HepG2 (cell line): ENCODE measurements around the gene GSTA5. TPM values are rescaled to one million over a fixed set of nuclear protein-coding genes. Genes with fewer than 3 reads are reported as not detected.
"Not testable (repeated sequence)": the region's sequence is repeated elsewhere in the genome, so short reads cannot be mapped to it uniquely, and the experiment has no call there.

ENCODE experiments used
- ATAC-seq: fragments of 200-7000 bp; cut with Tn5 transposase; 3 replicates; pipeline ENCODE4 v1.9.1; 2020; ENCODE audit warnings: mild to moderate bottlenecking, moderate library complexity
- BruUV-seq: library from RNA; stranded (reverse); fragments of 400-500 nt; replicated peaks from 2 replicates; lab custom pipeline; 2021; lab: Mats Ljungman, UMichigan
- CTCF ChIA-PET: fragments of 300-600 bp; formaldehyde crosslinking; extraction: SDS; loops from one replicate; lab custom pipeline; 2021; ENCODE audit warnings: low total read pairs, inconsistent platforms, low intra/inter-chr PET ratio; lab: Yijun Ruan, JAX
- POLR2A ChIA-PET: fragments of 350-600 bp; sonication (Branson Sonifier 250); formaldehyde crosslinking; loops from one replicate; lab custom pipeline; 2020; ENCODE audit warnings: antibody characterized with exemption, inconsistent platforms; lab: Yijun Ruan, JAX
- DNase-seq: peaks from one replicate; pipeline ENCODE4 v3.0.0-alpha.2; 2015; ENCODE audit warnings: low spot score
- FAIRE-seq: peaks from 3 replicates; lab custom pipeline; 2011; peaks lifted over from hg19 to GRCh38; lab: Jason Lieb, UNC
- H2AFZ ChIP-seq: one replicate; pipeline ENCODE4 v1.6.1; 2011; ENCODE audit warnings: low read length, inconsistent platforms
- H3K27ac ChIP-seq: fragments of 300-600 bp; 3 replicates; pipeline ENCODE4 v1.8.0; 2011; ENCODE audit warnings: mixed run types, mild to moderate bottlenecking, mixed read lengths, low read length, inconsistent platforms; ENCODE audit not compliant: insufficient read depth; ENCODE audit errors: extremely low read length
- H3K27me3 ChIP-seq, 2 experiments: fragments of 200-600 bp in 1 of 2; 2 replicates in 1 of 2; 3 replicates in 1 of 2; pipeline versions ENCODE4 v1.6.0 to v1.8.0; 2011; ENCODE audit warnings: low read length in 2 of 2, mild to moderate bottlenecking in 2 of 2, moderate library complexity in 2 of 2, inconsistent platforms in 1 of 2; ENCODE audit not compliant: insufficient read depth in 2 of 2, control insufficient read depth in 1 of 2
- H3K36me3 ChIP-seq, 2 experiments: fragments of 200-600 bp in 1 of 2; replicated peaks in 1 of 2; 2 replicates in 1 of 2; 3 replicates in 1 of 2; pipeline versions ENCODE4 v1.5.1 to v1.8.0; 2011; ENCODE audit warnings: low read length in 2 of 2, inconsistent platforms in 1 of 2; ENCODE audit not compliant: insufficient read depth in 2 of 2, control insufficient read depth in 1 of 2
- H3K4me1 ChIP-seq: 2 replicates; pipeline ENCODE4 v1.5.1; 2012; ENCODE audit warnings: low read length, inconsistent platforms; ENCODE audit not compliant: insufficient read depth
- H3K4me2 ChIP-seq: 2 replicates; pipeline ENCODE4 v1.6.0; 2011; ENCODE audit warnings: low read depth, low read length, inconsistent platforms
- H3K4me3 ChIP-seq, 3 experiments: fragments of 200-600 bp in 1 of 3; sonication (generic), shearing (Covaris generic) in 1 of 3; replicated peaks in 1 of 3; 2 replicates each; pipeline ENCODE4 v1.5.1; 2011 to 2016; ENCODE audit warnings: low read length in 3 of 3, inconsistent platforms in 2 of 3, low read depth in 2 of 3, mild to moderate bottlenecking in 2 of 3, control low read depth in 1 of 3, mixed read lengths in 1 of 3; ENCODE audit not compliant: insufficient read depth in 1 of 3
- H3K79me2 ChIP-seq: one replicate; pipeline ENCODE4 v1.6.1; 2011; ENCODE audit warnings: low read length, inconsistent platforms; ENCODE audit not compliant: insufficient read depth
- H3K9ac ChIP-seq: 2 replicates; pipeline ENCODE4 v1.6.0; 2011; ENCODE audit warnings: mild to moderate bottlenecking, low read depth, low read length, inconsistent platforms; ENCODE audit not compliant: insufficient read depth
- H3K9me3 ChIP-seq: 2 replicates; pipeline ENCODE4 v1.5.1; 2012; ENCODE audit warnings: mild to moderate bottlenecking, low read length
- H4K20me1 ChIP-seq: 2 replicates; pipeline ENCODE4 v1.6.0; 2011; ENCODE audit warnings: inconsistent platforms, mild to moderate bottlenecking, low read length, moderate library complexity; ENCODE audit not compliant: insufficient read depth
- BCL6 ChIP-seq: IDR thresholded peaks from 2 replicates; pipeline ENCODE4 v1.6.1; 2016; ENCODE audit warnings: missing genetic modification reagents, missing compliant biosample characterization
- CREM ChIP-seq, 2 experiments: sonication (generic) in 1 of 2; formaldehyde crosslinking in 1 of 2; IDR thresholded peaks; 2 replicates each; pipeline versions ENCODE4 v1.4.0 to v1.6.1; 2016 to 2020; ENCODE audit warnings: antibody characterized with exemption in 1 of 2, mild to moderate bottlenecking in 1 of 2, missing genetic modification reagents in 1 of 2
- EP300 ChIP-seq, 3 experiments: sonication (generic) in 1 of 3; formaldehyde crosslinking in 1 of 3; IDR thresholded peaks; 2 replicates each; pipeline versions ENCODE4 v1.5.1 to v1.6.1; 2011 to 2020; ENCODE audit warnings: low read depth in 2 of 3, low read length in 2 of 3, borderline replicate concordance in 1 of 3, improper control_type of control experiment in 1 of 3, mild to moderate bottlenecking in 1 of 3, missing genetic modification reagents in 1 of 3, moderate library complexity in 1 of 3
- FOXK1 ChIP-seq: sonication (generic); formaldehyde crosslinking; IDR thresholded peaks from 2 replicates; pipeline ENCODE4 v1.4.0; 2020; ENCODE audit warnings: low read depth, missing genetic modification reagents, borderline replicate concordance
- FOXP1 ChIP-seq, 2 experiments: fragments of 450-650 bp in 1 of 2; IDR thresholded peaks; 2 replicates each; pipeline ENCODE4 v1.6.1; 2017 to 2018; ENCODE audit warnings: antibody characterized with exemption in 1 of 2
- HDAC2 ChIP-seq: sonication (generic); formaldehyde crosslinking; IDR thresholded peaks from 2 replicates; pipeline ENCODE4 v1.4.0; 2020; ENCODE audit warnings: missing genetic modification reagents
- HNF4A ChIP-seq: sonication (generic); formaldehyde crosslinking; IDR thresholded peaks from 2 replicates; pipeline ENCODE4 v1.4.0; 2020; ENCODE audit warnings: missing genetic modification reagents
- KDM6A ChIP-seq: IDR thresholded peaks from 2 replicates; pipeline ENCODE4 v1.6.1; 2016; ENCODE audit warnings: low read depth
- MIXL1 ChIP-seq: IDR thresholded peaks from 2 replicates; pipeline ENCODE4 v1.6.1; 2016
- RARA ChIP-seq: IDR thresholded peaks from 2 replicates; pipeline ENCODE4 v1.6.1; 2016; ENCODE audit warnings: missing genetic modification reagents, missing compliant biosample characterization
- SOX5 ChIP-seq: IDR thresholded peaks from 2 replicates; pipeline ENCODE4 v1.6.1; 2016; ENCODE audit warnings: borderline replicate concordance
- SP5 ChIP-seq: IDR thresholded peaks from 2 replicates; pipeline ENCODE4 v1.6.1; 2016; ENCODE audit warnings: low read depth, borderline replicate concordance
- ZNF652 ChIP-seq: IDR thresholded peaks from 2 replicates; pipeline ENCODE4 v1.6.1; 2016; ENCODE audit warnings: low read depth, borderline replicate concordance
- WGBS: methylation state at CpG from one replicate; pipeline ENCODE4 v1.1.6; 2017; ENCODE audit warnings: low lambda C conversion rate; 5-methylcytosine and 5-hydroxymethylcytosine counted together
- in situ Hi-C: cut with HindIII; loops from 2 replicates; pipeline ENCODE4 v1.10.0; 2017; ENCODE audit warnings: low pct_unique_long_range_greater_than_20kb; ENCODE audit not compliant: extremely low pct_ligation_motif_present
- intact Hi-C: fragments of 100-400 bp; cut with micrococcal nuclease; formaldehyde crosslinking; loops from one replicate; pipeline ENCODE4 v1.10.0; 2022; ENCODE audit not compliant: unreplicated experiment
- polyA plus RNA-seq, 8 experiments: library from polyadenylated mRNA; depleted of rRNA in 3 of 8; stranded (reverse) in 7 of 8; unstranded in 1 of 8; fragments of >200 nt; fragmentation: Illumina TruSeq in 4 of 8; extraction: Trizol in 4 of 8; gene quantifications; 2 replicates each; pipeline versions ENCODE4 v1.2.1 to v1.2.3, GENCODE V29; 2011 to 2016; ENCODE audit warnings: low read depth in 4 of 8, missing spikeins in 1 of 8, mixed read lengths in 1 of 8; ENCODE audit not compliant: insufficient read depth in 1 of 8
- total RNA-seq, 5 experiments: library from RNA; depleted of rRNA; stranded (reverse); fragments of >200 nt; fragmentation: Illumina TruSeq; extraction: Trizol; gene quantifications; 2 replicates each; pipeline ENCODE4 v1.2.3, GENCODE V29; 2016; ENCODE audit warnings: low read depth in 1 of 5
- TF ChIP-seq, protein P1 (sequence below): IDR thresholded peaks from 2 replicates; pipeline ENCODE4 v1.4.0; 2020; ENCODE audit warnings: mild to moderate bottlenecking, missing genetic modification reagents
- TF ChIP-seq, protein P2 (sequence below): sonication (generic); formaldehyde crosslinking; conservative IDR thresholded peaks from 2 replicates; pipeline ENCODE4 v1.4.0; 2020; ENCODE audit warnings: mild to moderate bottlenecking, missing genetic modification reagents, moderate library complexity

The GSTA5 gene
- total and polyA plus RNA-seq, 2 of the 13 experiments (the other 11 are each of a cell fraction or from before 2014, with no cell fraction given): not detected

DNA sequence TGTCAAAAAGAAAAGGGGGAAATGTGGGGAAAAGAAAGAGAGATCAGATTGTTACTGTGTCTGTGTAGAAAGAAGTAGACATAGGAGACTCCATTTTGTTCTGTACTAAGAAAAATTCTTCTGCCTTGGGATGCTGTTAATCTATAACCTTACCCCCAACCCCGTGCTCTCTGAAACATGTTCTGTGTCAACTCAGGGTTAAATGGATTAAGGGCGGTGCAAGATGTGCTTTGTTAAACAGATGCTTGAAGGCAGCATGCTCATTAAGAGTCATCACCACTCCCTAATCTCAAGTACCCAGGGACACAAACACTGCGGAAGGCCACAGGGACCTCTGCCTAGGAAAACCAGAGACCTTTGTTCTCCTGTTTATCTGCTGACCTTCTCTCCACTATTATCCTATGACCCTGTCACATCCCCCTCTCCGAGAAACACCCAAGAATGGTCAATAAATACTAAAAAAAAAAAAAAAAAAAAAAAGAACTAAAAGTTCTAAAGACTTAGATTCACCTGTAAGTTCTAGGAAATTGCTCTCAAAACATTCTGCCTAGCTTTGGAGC is 14.6 kb downstream of the GSTA5 start:
- WGBS: 15% methylated on average over 4 of the region's 4 CpGs
- intact Hi-C loops; TF ChIP-seq EP300 (CRISPR knock-in tag; IDR thresholded peaks at IDR 0.05; ENCODE audit: borderline replicate concordance); FOXP1 (IDR thresholded peaks at IDR 0.05); CREM (CRISPR knock-in tag; IDR thresholded peaks at IDR 0.05): not testable (repeated sequence)
- TF ChIP-seq FOXK1 (CRISPR knock-in tag): 0 out of 2 replicates have a peak, but pooled peaks have one; percentile 20
- TF ChIP-seq HNF4A (CRISPR knock-in tag): peak; percentile 56; the same call in 1 of the 2 replicates
- peak; percentile 63; the same call in 1 of the 2 replicates for TF ChIP-seq MIXL1 (CRISPR knock-in tag)
- peak; percentile 27; the same call in 1 of the 2 replicates for TF ChIP-seq KDM6A
- TF ChIP-seq EP300 (IDR thresholded peaks at IDR 0.05; ENCODE audit: low read depth in 2 of 2, low read length in 2 of 2): peak in 1 of 2 experiments; percentile 53; a peak in 1 of 4 replicates
- TF ChIP-seq SOX5: peak; percentile 29; the same call in 1 of the 2 replicates
- TF ChIP-seq, protein P1, sequence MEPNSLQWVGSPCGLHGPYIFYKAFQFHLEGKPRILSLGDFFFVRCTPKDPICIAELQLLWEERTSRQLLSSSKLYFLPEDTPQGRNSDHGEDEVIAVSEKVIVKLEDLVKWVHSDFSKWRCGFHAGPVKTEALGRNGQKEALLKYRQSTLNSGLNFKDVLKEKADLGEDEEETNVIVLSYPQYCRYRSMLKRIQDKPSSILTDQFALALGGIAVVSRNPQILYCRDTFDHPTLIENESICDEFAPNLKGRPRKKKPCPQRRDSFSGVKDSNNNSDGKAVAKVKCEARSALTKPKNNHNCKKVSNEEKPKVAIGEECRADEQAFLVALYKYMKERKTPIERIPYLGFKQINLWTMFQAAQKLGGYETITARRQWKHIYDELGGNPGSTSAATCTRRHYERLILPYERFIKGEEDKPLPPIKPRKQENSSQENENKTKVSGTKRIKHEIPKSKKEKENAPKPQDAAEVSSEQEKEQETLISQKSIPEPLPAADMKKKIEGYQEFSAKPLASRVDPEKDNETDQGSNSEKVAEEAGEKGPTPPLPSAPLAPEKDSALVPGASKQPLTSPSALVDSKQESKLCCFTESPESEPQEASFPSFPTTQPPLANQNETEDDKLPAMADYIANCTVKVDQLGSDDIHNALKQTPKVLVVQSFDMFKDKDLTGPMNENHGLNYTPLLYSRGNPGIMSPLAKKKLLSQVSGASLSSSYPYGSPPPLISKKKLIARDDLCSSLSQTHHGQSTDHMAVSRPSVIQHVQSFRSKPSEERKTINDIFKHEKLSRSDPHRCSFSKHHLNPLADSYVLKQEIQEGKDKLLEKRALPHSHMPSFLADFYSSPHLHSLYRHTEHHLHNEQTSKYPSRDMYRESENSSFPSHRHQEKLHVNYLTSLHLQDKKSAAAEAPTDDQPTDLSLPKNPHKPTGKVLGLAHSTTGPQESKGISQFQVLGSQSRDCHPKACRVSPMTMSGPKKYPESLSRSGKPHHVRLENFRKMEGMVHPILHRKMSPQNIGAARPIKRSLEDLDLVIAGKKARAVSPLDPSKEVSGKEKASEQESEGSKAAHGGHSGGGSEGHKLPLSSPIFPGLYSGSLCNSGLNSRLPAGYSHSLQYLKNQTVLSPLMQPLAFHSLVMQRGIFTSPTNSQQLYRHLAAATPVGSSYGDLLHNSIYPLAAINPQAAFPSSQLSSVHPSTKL (CRISPR knock-in tag): peak; percentile 63; the same call in 1 of the 2 replicates
- TF ChIP-seq RARA (CRISPR knock-in tag): peak; percentile 58; the same call in 1 of the 2 replicates
- TF ChIP-seq FOXP1 (CRISPR knock-in tag; IDR thresholded peaks at IDR 0.05): peak; percentile 15; the same call in 1 of the 2 replicates
- peak; percentile 92 for TF ChIP-seq BCL6 (CRISPR knock-in tag)
- TF ChIP-seq, protein P2, sequence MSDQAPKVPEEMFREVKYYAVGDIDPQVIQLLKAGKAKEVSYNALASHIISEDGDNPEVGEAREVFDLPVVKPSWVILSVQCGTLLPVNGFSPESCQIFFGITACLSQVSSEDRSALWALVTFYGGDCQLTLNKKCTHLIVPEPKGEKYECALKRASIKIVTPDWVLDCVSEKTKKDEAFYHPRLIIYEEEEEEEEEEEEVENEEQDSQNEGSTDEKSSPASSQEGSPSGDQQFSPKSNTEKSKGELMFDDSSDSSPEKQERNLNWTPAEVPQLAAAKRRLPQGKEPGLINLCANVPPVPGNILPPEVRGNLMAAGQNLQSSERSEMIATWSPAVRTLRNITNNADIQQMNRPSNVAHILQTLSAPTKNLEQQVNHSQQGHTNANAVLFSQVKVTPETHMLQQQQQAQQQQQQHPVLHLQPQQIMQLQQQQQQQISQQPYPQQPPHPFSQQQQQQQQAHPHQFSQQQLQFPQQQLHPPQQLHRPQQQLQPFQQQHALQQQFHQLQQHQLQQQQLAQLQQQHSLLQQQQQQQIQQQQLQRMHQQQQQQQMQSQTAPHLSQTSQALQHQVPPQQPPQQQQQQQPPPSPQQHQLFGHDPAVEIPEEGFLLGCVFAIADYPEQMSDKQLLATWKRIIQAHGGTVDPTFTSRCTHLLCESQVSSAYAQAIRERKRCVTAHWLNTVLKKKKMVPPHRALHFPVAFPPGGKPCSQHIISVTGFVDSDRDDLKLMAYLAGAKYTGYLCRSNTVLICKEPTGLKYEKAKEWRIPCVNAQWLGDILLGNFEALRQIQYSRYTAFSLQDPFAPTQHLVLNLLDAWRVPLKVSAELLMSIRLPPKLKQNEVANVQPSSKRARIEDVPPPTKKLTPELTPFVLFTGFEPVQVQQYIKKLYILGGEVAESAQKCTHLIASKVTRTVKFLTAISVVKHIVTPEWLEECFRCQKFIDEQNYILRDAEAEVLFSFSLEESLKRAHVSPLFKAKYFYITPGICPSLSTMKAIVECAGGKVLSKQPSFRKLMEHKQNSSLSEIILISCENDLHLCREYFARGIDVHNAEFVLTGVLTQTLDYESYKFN (CRISPR knock-in tag): peak; percentile 33; the same call in 1 of the 2 replicates
- TF ChIP-seq SP5 (CRISPR knock-in tag): 0 out of 2 replicates have a peak, but pooled peaks have one; percentile 10
- TF ChIP-seq ZNF652 (CRISPR knock-in tag): peak; percentile 79; the same call in 1 of the 2 replicates
- peak; percentile 22; the same call in 1 of the 2 replicates for TF ChIP-seq HDAC2 (CRISPR knock-in tag)
- TF ChIP-seq CREM (IDR thresholded peaks at IDR 0.05): peak; percentile 16; the same call in 1 of the 2 replicates

More for the DNA sequence above, 14.6 kb downstream of the GSTA5 start:
- H3K9ac ChIP-seq, CTCF ChIA-PET, H4K20me1 ChIP-seq, ATAC-seq, H3K79me2 ChIP-seq, H3K27me3 ChIP-seq, H3K27ac ChIP-seq, H3K4me2 ChIP-seq, BruUV-seq, POLR2A ChIA-PET, H2AFZ ChIP-seq, H3K4me3 ChIP-seq, DNase-seq, H3K9me3 ChIP-seq, H3K36me3 ChIP-seq, FAIRE-seq: not testable (repeated sequence)
- H3K4me1 ChIP-seq: peaks cover 37% of the 10 kb centered on the region
- in situ Hi-C loops: loop anchor here (5.0 kb wide), 1 partner anchor 39 kb away; no protein-coding TSS in a partner anchor
